ENCODE measurements around the gene HTRA3.

The HTRA3 gene

DNA sequence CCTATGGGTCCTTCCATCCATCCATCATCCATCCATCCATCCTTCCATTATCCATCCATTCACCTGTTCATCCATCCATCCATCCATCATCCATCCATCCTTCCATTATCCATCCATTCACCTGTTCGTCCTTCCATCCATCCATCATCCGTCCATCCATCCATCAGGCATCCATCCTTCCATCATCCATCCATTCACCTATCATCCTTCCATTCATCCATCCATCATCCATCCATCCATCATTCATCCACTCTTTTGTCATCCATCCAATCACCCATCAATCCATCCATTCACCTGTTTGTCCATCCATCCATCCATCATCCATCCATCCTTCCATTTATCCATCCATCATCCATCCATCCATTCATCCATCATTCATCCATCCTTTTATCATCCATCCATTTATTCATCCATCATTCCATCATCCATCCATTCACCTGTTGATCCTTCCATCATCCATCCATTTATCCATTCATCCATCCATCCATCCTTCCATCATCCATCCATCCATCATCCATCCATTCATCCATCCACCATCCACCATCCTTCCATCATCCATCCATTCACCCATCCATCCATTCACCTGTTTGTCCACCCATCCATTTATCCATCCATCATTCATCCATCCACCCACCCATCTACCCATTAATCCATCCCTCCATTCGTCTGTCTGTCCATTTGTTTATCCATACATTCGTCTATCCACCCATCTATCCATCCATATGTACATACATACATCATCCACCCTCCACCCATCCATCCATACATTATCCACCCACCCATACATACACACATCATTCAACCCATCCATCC is 35.7 kb upstream of the HTRA3 start:
- TF ChIP-seq, protein P1, sequence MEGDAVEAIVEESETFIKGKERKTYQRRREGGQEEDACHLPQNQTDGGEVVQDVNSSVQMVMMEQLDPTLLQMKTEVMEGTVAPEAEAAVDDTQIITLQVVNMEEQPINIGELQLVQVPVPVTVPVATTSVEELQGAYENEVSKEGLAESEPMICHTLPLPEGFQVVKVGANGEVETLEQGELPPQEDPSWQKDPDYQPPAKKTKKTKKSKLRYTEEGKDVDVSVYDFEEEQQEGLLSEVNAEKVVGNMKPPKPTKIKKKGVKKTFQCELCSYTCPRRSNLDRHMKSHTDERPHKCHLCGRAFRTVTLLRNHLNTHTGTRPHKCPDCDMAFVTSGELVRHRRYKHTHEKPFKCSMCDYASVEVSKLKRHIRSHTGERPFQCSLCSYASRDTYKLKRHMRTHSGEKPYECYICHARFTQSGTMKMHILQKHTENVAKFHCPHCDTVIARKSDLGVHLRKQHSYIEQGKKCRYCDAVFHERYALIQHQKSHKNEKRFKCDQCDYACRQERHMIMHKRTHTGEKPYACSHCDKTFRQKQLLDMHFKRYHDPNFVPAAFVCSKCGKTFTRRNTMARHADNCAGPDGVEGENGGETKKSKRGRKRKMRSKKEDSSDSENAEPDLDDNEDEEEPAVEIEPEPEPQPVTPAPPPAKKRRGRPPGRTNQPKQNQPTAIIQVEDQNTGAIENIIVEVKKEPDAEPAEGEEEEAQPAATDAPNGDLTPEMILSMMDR (IDR thresholded peaks at IDR 0.05; ENCODE audit: borderline replicate concordance, control extremely low read depth, extremely low read depth, insufficient read depth, missing control alignments) = no peak
- DNase-seq (ENCODE audit: low spot score) = no peak
- in situ Hi-C loops (cut with MboI; ENCODE audit: low sequenced_read_pairs, unreplicated experiment) = no loop called here

GRCh38 chr4:8234715-8235114 is 34.8 kb upstream of the HTRA3 start:
- in situ Hi-C loops (cut with MboI; ENCODE audit: low sequenced_read_pairs, unreplicated experiment) = no loop called here
- DNase-seq (ENCODE audit: low spot score) = no peak
- TF ChIP-seq, protein P1 (IDR thresholded peaks at IDR 0.05; ENCODE audit: borderline replicate concordance, control extremely low read depth, extremely low read depth, insufficient read depth, missing control alignments) = no peak

GRCh38 chr4:8235224-8235623 is 34.3 kb upstream of the HTRA3 start:
- TF ChIP-seq, protein P1 (IDR thresholded peaks at IDR 0.05; ENCODE audit: borderline replicate concordance, control extremely low read depth, extremely low read depth, insufficient read depth, missing control alignments) = no peak
- in situ Hi-C loops (cut with MboI; ENCODE audit: low sequenced_read_pairs, unreplicated experiment) = no loop called here
- DNase-seq (ENCODE audit: low spot score) = no peak

DNA sequence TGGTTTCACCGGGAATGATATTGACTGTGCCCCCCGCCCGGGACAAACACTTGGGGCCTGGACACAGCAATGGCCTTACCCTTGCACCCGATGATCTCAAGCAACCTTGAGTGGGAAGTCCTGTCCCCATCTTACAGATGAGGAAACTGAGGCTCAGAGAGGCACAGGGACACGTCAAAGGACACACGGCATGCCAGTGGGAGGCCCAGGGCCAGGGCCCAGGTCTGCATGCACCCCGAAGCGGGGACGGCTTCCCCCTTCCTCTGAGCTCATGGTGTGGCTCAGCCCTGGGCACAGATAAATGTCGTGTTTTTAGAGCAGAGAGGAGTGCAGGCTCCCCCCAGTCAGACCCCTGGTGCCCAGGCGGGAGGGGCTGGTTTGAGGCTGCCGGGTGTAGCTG is 33.9 kb upstream of the HTRA3 start:
- TF ChIP-seq, protein P1 (IDR thresholded peaks at IDR 0.05; ENCODE audit: borderline replicate concordance, control extremely low read depth, extremely low read depth, insufficient read depth, missing control alignments) = no peak
- no peak for DNase-seq (ENCODE audit: low spot score)
- in situ Hi-C loops (cut with MboI; ENCODE audit: low sequenced_read_pairs, unreplicated experiment) = no loop called here

DNA sequence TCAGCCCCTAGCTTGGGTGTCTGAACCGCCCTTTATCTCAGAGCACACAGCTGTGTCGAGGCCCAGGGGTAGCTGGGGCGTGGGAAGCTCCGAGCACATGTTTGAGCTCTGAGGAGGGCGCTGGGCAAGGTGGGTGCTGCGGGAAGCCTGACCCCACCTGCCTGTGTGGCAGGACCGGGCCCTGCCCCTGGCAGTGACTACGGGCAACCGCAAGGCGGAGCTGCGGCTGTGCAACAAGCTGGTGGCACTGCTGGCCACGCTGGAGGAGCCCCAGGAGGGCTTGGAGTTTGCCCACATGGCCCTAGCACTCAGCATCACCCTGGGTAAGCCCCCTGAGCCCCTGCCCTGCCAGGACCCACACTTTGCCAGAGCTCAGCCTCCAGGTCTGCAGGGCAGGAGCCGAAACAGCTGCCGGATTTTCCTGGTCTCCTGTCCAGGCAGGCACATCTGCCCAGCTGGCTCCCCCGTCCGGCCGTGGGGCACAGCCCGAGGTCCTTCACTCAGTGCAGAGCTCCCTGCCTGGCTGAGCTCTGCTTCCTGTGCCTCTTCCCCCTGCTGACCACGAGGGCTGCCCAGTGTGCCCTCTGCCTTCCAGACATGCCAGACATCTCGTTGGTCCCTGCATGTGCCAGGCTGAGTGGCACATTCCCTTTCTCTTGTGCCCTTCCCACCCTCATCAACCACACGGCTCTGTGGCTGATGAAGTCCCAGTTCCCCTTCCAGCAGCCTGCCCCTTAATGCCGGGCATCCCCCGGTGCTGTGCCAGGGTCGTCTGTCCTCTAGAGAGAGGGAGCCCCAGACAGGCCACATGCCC is 33.2 kb upstream of the HTRA3 start:
- TF ChIP-seq, protein P1 (IDR thresholded peaks at IDR 0.05; ENCODE audit: borderline replicate concordance, control extremely low read depth, extremely low read depth, insufficient read depth, missing control alignments) = no peak
- in situ Hi-C loops (cut with MboI; ENCODE audit: low sequenced_read_pairs, unreplicated experiment) = no loop called here
- no peak for DNase-seq (ENCODE audit: low spot score)

- no peak for DNase-seq (ENCODE audit: low spot score)
- TF ChIP-seq, protein P1 (IDR thresholded peaks at IDR 0.05; ENCODE audit: borderline replicate concordance, control extremely low read depth, extremely low read depth, insufficient read depth, missing control alignments) = no peak
- in situ Hi-C loops (cut with MboI; ENCODE audit: low sequenced_read_pairs, unreplicated experiment) = no loop called here
Observed at GRCh38 chr4:8236920-8237195, 32.7 kb upstream of the HTRA3 start.

Measured in GM13976 (cell line).